HG02943 (cell line): ENCODE data around the gene NTRK3.

ENCODE experiments used
- ATAC-seq: cut with Tn5 transposase; IDR thresholded peaks from one replicate; pipeline ENCODE4 v1.9.1; 2021; ENCODE audit warnings: mild to moderate bottlenecking, low read depth, moderate library complexity; ENCODE audit not compliant: unreplicated experiment

The NTRK3 gene

GRCh38 chr15:87955284-87955909 is 301.1 kb downstream of the NTRK3 start:
- ATAC-seq, result no peak

DNA sequence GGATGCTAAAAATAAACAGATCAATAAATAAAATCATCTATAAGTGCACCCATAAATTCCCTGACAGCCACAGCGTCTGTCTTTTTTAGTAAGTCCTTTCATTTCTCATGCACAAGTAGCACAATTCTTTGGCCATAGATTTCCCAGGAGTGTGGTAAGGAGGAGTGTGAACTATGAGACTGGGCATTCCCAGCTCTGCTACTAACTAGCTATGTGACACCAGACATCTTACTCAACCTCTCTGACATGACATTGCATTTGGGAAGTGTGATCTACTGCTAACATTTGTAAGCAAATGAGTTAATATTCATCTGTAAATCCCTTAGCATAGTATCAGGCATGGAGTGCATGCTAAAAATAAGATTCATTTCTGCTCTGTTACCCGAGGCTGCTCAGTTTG is 301.7 kb downstream of the NTRK3 start:
- no peak for ATAC-seq

DNA sequence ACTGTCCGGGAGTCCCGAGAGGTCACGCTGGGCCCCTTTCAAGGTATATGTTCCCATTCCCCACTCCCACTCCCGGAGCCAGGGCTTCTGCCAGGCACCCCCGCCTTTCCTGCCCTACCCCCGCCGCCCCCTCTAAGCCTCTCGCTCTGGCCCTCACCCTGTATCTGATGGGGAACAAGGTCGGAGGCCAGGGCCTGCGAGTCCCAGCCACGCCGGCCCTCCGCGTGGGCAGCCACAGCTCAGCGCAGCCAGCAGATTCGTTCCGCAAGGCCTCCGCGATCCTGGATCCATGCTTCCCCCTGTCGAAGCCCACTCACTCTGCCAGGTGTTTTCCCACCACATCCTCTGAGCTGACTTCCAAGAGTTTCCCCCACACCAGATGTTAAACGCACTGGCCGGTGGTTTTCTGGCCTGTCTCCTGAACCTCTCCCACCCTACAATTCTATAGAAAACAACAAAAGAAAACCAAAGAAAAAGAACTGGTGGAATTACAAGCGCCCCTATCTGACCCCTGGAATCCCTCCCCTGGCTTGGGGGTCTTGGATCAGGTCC is 303.7 kb downstream of the NTRK3 start:
- no peak for ATAC-seq

GRCh38 chr15:87949575-87950223 is 306.8 kb downstream of the NTRK3 start:
- no peak for ATAC-seq

GRCh38 chr15:87949151-87949574 is 307.4 kb downstream of the NTRK3 start:
- ATAC-seq, result no peak

- ATAC-seq, result no peak
Measured at GRCh38 chr15:87947560-87947959, 309.0 kb downstream of the NTRK3 start.

DNA sequence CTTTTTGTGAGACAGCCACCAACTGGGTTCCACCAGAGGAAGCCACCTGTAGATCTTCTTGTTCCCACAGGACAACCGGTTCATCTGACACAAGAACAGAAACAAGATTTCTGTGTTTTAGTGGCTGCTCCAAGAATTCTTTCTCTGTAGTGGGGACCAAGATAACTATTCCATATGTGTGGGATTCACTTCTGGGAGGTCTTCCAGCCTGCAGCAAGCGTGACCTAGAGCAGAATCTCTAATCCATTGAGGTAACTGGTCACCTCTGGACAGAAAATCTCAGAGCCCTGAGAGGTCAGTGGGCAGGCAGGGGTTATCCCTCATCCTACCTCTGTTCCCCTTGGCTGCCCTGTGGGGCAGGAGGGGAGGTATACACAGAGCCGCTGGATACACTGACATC is 311.3 kb downstream of the NTRK3 start:
- no peak for ATAC-seq

GRCh38 chr15:87944691-87945090 is 311.8 kb downstream of the NTRK3 start:
- no peak for ATAC-seq

DNA sequence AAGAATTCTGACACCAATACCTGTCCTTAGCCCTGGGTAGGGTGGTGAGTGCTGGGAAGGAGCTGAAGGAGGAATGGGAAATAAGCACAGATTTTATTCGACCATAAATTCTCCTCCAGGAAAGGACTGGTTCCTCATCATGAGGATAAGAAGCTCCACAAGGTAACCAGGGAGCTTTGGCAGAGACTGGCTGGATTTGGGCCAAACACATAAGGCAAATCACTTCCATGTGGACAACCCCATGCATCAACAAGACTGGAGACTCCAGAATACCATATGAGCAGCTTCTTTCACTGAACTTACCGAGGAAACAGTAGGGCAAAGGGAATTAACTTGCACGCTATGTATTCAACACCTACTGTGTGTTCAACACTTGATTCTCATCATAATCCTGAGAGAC is 312.5 kb downstream of the NTRK3 start:
- no peak for ATAC-seq

DNA sequence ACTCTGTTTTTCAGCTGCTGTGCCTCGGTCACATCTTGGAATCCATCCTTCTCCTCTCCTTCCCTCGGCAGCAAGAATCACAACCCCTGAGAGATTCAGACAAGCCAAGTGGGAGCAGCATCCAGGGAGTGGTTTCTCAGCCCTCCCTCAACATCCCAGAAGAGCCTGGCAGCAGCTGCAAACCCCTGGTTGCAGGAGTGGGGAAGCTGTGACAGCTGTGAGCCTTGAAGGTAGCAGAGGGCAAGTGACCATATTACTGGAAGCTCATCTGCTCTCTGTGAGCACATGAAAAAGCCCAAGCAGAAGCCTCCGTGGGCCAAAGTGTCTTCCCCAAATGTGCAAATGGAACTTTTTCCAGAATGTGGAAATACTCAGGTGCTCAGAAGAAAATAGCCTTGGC is 312.9 kb downstream of the NTRK3 start:
- ATAC-seq, result no peak

GRCh38 chr15:87942316-87942715 is 314.2 kb downstream of the NTRK3 start:
- no peak for ATAC-seq

DNA sequence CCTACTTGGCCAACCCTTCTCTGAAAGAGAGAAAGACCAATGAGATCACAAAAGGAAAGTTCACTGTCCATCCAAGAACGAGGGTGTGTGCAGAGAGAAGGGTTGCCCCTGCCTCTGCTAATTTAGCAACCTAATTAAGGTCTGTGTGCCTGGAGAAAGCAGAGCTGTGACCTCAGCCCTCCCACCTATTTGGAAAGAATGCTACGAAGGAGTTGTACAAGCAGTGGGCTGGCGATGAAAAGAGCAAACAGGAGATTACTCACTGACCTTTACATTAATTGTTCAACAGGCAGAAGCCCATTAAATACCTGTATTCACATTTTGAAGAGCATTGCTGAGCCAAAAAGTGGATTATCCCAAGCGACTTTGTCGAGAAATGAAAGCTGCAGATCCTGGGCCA is 314.9 kb downstream of the NTRK3 start:
- no peak for ATAC-seq

- ATAC-seq, result no peak
Measured at GRCh38 chr15:87940768-87941167, 315.8 kb downstream of the NTRK3 start.

DNA sequence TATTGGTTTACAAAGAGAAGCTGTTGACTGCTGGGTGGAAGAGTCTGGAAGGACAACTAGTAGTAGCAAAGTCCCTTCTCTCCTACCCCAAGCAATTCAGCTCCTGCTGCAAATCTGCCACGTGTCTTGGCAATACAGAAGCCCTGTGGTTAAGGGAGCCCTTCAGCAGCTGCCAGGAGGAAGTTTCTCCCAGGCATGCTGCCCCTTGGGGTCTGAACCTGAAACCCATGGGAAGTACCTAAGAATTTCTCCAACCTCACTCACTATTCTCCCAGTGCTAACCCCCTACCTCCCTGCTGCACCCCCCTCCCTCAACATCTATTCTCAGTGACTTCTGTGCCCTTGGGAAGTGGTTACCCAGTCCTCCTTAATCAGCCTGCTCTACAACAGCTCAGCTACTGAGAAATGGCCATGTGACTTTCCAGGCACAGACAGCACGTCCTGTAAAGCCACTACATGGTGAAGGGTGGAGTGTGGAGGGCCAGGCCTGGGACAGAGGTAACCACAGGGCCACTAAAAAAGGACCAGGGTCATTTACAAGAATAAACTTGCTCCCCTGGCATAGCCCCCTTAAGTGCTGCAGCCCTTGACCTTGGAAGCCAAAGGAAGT is 316.6 kb downstream of the NTRK3 start:
- ATAC-seq, result no peak

DNA sequence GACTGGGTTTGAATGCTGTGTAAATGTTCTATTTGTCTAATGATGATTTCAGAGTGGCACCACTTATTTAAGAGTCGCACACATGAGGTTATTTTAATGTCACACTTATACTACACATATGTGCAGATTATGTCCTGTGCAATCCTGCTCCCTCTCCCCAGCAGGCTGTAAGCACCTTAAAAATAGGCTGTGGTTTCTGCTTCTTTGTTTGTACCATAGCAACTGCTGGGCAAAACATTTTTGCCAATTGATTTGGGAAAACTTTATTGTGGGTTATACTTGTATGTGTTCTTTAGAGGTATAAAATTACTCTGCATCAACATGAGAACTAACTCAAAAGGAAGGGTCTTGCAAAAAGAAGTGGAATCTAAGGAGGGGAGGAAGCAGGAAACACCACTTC is 318.5 kb downstream of the NTRK3 start:
- ATAC-seq, result no peak

DNA sequence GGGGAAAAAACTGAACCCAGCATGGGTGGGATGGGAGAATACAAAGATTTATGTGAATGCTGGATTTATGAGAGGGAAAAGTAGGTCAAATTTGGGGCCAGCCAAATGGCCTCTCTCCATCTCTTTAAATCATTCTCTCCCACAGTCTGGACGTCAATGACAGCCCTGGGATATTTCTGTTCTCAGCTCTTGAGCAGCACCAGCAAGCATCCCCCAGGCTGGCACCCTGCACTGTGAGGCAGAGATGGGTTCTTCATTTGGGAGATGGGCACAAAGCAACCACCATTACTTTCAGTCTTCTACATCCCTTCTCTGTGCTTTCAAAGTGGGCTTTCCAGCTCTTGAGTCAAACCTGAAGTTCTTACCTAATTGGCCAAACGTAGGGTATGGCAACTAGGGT is 321.0 kb downstream of the NTRK3 start:
- ATAC-seq, result no peak

- no peak for ATAC-seq
Measured at GRCh38 chr15:87931584-87931983, 325.0 kb downstream of the NTRK3 start.

GRCh38 chr15:87930457-87930856 is 326.1 kb downstream of the NTRK3 start:
- no peak for ATAC-seq

DNA sequence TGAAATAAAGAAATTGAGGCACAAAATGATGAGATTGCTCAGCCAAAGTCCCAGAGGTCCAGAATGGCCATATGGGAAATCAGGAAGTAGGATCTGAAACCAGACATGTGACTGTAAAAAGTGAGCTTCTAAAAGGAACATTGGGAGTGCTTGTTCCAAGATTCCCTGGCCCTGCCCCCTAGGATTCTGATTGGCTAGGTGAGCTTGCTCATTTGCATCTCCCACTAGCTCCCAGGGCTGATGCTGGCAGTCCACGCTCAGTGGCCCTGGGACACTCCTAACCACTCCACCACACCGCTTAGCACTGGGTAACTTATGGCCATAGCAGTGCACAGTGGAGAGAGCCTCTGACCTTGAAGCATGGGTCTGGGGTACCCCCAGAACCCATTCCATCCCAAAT is 326.7 kb downstream of the NTRK3 start:
- no peak for ATAC-seq

GRCh38 chr15:87924433-87924832 is 332.1 kb downstream of the NTRK3 start:
- ATAC-seq, result no peak

DNA sequence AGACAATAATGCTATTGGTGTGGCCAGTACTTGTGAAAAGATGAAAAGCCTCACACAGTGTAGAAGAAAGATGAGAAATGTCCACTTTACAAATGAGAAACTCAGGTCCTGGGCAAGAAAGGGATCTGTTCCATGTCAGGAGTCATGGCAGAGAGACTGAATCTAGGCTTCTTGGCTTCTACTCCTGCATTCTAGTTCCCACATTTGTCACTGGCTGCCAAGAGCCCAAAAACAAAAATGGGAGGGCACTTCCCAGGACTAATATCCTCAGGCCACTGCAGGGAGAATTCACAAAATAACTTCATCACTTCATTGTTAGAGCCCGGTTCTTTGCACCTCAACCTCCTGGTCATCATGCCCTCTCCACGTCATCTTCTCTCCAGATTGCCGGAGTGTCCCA is 337.5 kb downstream of the NTRK3 start:
- ATAC-seq, result no peak

DNA sequence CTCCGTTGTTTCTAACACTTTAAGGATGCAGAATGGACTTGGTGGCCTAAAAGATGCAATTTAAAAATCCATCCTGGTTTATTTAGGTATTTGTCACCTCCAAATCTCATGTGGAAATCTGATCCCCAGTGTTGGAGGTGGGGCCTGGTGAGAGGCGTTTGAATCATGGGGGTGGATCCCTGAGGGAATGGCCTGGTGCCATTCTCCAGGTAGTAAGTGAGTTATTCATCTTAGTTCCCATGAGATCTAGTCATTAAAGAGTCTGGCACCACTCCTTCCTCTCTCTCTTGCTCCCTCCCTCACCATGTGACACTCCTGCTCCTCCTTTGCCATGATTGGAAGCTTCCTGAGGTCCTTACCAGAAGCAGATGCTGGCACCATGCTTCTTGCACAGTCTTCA is 339.1 kb downstream of the NTRK3 start:
- no peak for ATAC-seq
